ENCODE data around the gene GLIPR2.
A peak's percentile ranks its signal among the peaks of the same experiment; 100 is the strongest.

DNA sequence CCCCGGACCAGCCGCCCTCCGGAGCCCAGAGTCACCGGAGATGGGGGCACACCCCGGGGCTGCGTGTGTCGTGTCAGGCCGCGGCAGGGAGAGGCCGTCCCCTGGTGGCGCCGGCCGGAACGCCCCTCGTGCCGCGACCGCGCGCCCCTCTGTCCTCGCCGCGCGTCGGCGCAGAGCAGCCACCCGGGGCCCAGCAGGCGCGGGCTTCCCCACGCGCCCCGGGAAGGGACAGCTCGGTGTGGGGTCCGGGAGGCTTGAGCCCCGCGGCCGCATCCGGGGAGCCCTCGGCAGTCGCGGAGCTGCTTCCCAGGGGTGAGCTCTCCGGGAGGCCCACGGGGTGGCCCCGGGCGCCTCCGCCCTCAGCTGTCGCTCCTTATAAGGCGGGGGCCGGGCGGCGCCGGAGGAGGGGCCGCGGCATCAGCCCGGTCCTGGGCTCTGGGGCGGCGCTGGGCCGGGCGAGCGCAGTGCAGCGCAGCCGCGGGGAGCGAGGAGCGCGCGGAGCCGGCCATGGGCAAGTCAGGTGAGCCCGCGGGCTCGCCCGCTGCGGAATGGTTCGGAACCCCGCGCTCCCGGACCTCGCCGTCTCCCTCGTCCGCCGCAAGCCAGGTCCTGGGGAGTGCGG lies at the start of gene GLIPR2:
- TF ChIP-seq, protein P1, sequence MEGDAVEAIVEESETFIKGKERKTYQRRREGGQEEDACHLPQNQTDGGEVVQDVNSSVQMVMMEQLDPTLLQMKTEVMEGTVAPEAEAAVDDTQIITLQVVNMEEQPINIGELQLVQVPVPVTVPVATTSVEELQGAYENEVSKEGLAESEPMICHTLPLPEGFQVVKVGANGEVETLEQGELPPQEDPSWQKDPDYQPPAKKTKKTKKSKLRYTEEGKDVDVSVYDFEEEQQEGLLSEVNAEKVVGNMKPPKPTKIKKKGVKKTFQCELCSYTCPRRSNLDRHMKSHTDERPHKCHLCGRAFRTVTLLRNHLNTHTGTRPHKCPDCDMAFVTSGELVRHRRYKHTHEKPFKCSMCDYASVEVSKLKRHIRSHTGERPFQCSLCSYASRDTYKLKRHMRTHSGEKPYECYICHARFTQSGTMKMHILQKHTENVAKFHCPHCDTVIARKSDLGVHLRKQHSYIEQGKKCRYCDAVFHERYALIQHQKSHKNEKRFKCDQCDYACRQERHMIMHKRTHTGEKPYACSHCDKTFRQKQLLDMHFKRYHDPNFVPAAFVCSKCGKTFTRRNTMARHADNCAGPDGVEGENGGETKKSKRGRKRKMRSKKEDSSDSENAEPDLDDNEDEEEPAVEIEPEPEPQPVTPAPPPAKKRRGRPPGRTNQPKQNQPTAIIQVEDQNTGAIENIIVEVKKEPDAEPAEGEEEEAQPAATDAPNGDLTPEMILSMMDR (IDR thresholded peaks at IDR 0.05), result peak in 3 of 4 experiments; percentile 30 to 54 (median 51)
- peak; percentile 65 for TF ChIP-seq POLR2AphosphoS5 (IDR thresholded peaks at IDR 0.05)
- peak; percentile 92 to 94 for TF ChIP-seq POLR2A (IDR thresholded peaks at IDR 0.05)
- TF ChIP-seq EP300 (IDR thresholded peaks at IDR 0.05), result no peak
